Activated T-helper 1 cell treated with Interleukin-2 at 50 U/mL for 16 hours (primary cell): Measurements from ENCODE around the gene CFAP97D2.
"Not testable (repeated sequence)": the region's sequence is repeated elsewhere in the genome, so short reads cannot be mapped to it uniquely, and the experiment has no call there.

Experiments
- DNase-seq: peaks from one replicate; pipeline ENCODE4 v3.0.0-alpha.2; 2020; ENCODE audit warnings: low read depth

Gene CFAP97D2

DNA sequence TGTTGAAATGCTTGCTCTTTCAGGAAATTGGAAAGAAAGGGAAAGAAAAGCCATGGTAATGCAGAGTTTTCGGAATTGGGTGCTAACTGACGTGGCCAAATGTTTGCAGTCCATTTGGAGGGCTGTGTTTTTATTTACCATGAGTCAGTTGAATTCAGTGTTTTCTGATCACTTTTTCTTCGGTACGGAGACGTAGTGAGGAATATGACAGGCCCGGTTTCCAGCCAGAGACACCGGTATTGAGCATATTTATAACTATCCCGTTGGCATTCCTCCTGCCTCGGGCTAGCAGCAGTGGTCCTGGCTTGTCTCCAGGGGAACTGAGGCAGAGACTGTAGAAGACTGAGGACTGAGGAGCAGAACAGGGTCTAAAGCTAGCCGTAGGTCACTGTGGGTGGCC lies 56.6 kb downstream of the CFAP97D2 start:
- DNase-seq = no peak

DNA sequence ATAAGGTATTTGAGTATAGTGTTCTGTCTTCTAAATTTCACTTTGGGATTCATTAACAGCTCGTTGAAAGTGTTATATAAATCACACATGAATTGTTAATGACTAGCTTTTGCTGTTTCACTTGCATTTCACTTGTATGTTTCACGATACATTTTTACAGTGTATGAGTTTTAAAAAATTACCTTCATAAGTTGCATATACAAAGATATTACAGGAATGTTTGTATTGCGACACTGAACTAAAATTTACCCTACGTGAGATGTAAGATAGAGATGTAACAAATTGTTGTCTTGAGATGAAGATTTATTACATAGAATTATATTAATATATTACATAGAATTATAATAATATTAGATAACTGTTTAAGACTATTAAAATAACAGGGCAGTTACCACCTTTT lies 57.2 kb downstream of the CFAP97D2 start:
- DNase-seq = no peak

DNA sequence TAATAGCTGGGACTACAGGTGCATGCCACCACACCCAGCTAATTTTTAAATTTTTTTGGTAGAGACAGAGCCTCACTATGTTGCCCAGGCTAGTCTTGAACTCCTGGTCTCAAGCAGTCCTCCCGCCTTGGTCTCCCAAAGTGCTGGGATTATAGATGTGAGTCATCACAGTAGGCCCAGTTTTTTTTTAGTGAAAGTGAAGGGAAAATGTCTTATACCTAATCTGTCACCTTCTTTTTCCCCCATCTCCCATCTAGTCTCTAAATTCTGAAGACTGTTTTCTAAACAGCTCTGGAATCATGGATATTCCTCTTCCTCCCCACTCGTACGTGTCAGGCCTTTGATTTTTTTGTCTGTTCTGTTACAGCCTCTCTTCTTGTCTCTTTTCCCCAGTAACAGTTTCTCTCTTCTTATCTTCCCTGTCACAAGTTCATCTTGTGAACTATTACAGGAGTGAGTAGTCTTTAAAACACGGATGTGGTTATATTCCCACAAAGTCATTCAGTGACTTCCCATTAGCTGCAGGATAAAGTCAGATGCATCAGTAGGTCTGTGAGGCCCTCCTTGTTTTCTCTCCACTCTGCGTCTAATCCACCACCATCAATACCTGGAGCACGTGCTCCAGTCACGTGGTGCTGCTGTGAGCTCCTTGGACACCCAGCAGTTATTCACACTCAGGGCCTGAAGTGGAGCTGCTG lies 58.5 kb downstream of the CFAP97D2 start:
- no peak for DNase-seq

DNA sequence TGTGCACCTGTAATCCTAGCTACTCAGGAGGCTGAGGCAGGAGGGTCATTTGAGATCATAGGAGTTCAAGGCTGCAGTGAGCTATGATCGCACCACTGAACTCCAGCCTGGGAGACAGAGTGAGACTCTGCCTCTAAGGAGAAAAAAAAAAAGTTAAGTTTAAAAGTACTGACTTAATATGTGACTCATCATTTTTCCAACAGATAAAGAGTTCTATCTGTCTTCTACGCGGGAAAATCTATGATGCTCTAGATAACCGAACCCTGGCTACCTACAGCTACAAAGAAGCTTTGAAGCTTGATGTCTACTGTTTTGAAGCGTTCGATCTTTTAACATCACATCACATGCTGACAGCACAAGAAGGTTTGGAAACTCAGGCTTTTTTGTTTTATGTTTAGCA lies 62.9 kb downstream of the CFAP97D2 start:
- no peak for DNase-seq

DNA sequence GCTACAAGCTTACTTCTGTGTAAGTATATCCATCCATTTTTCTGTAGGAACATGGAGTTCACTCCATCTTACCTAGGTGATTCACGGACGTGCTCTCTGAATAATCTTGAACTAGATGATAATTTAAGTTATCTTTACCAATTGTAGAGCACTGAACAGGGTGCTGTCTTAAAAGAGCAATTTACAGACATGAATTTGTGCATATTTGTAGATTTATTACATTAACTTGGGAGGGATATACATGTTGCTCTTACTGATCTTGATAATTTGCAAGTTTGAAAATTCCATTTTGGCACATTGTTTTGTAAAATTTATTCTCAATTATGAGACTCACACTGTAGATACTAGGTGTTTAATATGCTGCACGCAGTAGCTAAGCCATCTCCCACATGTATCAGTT lies 64.9 kb downstream of the CFAP97D2 start:
- DNase-seq = no peak

DNA sequence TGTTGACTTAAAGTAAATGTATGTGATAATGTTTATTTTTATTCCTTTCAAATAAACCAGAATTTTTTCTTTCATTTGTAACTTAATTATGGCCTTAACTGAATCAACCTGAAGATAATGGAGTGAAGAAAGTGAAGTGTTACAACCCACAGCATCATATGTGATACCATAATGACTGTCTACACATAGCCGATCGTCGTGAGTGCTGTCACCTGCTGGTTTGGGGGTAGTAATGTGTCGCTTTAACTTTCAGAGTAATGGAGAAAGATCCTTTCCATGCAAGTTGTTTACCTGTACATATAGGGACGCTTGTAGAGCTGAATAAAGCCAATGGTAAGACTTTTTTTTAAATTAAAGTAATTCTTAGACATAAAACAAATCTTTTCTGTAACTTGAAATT lies 65.6 kb downstream of the CFAP97D2 start:
- DNase-seq = no peak

DNA sequence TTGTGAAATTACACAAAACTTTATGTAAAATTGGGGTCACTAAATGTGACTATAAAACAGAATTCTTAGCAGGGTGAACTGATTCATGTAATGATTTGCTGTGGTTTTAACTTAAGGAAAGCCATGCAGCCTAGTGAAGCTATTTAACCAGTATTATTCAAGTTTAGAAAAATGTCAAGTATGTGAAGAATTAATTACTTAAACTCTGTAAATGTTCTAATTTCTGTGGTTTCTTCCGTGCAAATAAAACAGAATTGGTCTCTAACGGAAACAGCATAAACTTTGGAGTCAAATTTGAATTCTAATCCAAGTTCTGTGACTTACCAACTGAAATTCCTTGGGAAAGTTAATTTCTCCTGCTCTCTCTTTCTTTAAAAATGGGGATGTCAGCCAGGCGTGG lies 69.0 kb downstream of the CFAP97D2 start:
- no peak for DNase-seq

DNA sequence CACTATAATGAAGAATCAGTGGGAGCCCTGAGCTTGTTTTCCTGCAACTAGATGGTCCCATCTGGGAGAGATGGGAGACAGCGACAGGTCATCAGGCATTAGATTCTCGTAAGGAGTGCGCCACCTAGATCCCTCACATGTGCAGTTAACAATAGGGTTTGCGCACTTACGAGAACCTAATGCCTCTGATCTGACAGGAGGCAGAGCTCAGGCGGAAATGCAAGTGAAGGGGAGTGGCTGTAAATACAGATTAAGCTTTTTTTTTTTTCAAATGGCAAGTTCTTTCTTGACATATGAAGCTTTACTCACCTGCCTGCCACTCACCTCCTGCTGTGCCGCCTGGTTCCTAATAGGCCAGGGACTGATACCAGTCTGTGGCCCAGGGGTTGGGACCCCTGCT lies 70.0 kb downstream of the CFAP97D2 start:
- no peak for DNase-seq

DNA sequence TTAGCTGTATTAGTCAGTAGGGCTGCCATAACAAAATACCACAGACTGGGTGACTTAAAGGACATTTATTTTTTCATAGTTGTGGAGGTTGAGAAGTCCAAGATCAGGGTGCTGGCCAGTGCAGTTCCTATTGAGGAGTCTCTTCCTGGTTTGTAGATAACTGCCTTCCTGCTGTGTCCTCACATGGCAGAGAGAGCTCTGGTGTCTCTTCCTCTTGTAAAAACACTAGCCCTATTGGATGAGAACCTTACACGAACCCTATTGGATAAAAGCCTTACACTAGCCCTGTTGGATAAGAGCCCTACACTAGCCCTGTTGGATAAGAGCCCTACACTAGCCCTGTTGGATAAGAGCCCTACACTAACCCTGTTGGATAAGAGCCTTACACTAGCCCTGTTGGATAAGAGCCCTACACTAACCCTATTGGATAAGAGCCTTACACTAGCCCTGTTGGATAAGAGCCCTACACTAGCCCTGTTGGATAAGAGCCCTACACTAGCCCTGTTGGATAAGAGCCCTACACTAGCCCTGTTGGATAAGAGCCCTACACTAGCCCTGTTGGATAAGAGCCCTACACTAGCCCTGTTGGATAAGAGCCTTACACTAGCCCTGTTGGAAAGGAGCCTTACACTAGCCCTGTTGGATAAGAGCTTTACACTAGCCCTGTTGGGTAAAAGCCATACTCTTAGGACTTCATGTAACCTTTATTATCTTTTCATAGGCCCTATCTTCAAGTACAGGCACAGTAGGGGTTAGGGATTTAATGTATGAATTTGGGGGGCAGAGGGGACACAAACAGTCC lies 72.8 kb downstream of the CFAP97D2 start:
- not testable (repeated sequence) for DNase-seq

DNA sequence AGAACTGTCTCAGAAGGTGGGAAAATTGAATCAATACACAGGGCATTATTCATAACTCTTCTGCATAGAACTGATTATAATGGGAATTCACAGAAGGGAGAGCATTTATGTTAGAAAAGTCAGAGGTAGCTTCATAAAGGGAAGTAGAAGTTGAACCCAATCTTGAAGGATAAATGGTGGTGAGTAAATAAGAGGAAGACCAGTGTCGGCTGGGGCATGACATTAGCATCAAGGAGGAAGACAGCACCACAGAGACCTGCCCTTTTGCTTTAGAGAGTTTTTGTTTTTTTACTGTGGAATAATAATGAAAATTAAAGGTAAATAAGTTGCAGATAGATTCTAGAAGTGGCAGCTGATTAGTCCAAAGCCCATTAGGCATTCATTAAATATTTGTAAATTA lies 77.5 kb downstream of the CFAP97D2 start:
- DNase-seq = no peak

DNA sequence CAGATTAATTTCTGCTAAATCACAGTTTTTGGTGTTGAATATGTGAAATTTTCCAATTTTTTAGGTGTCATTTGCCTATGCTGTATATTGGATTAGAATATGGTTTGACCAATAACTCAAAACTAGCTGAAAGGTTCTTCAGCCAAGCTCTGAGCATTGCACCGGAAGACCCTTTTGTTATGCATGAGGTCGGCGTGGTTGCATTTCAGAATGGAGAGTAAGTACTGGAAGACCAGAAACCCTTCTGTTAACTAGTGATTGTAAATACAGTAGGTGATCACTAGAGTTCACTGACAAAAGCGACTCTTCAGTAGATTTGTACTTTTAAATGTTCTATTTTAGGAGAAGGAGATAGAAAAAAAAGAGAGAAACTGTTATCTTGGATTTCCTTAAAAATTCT lies 78.0 kb downstream of the CFAP97D2 start:
- no peak for DNase-seq

DNA sequence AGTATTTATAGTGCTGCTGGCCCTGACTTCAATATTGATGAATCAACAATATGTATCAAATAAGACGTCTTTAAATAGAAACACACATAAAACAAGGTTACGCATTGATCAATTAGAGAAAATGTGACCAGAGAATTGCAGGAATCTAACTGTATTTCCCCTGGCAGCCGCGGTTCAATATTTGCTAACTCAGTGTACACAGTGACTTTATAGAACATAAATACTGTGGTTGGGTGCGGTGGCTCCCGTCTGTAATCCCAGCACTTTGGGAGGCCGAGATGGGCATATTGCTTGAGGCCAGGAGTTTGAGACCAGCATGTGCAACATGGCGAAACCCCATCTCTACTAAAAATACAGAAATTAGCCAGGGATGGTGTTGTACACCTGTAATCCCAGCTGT lies 79.5 kb downstream of the CFAP97D2 start:
- DNase-seq = no peak

DNA sequence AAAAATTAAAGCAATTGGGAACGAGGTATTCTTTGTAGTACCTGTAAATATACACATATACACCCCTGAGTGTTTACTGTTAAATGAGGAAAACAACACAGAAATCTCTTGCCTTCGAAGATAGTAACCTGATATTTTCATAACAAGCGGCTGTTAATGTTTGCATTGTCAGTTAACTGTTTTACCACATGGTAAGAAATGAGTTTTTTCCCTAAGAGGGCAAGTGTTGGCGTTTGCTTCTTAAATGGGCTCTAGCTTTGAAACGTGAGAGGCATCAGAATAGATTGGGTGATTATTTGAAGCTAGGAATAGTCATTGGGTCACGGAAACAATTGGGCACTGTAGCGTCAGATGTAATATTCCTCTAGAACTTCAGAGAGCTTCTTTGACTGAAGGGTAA lies 80.3 kb downstream of the CFAP97D2 start:
- DNase-seq = no peak

DNA sequence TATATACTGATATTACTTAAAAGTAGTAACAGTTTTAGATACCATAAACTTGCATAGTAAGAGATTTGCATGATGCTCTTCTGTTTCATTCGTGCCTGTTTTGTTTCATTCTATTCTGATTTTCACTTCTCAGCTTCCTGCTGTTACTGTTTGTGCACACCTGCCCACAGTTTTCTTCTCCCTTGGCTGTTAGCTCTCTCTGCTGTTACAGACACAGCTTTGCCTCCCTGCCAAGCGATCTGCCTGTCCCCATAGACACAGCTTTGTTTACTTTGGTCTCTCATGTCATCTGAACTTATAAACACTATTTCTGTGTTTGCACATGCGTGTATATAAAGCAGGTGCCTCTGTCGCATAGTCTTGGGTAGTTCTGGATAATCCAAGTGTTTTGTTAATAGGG lies 80.9 kb downstream of the CFAP97D2 start:
- DNase-seq = no peak

DNA sequence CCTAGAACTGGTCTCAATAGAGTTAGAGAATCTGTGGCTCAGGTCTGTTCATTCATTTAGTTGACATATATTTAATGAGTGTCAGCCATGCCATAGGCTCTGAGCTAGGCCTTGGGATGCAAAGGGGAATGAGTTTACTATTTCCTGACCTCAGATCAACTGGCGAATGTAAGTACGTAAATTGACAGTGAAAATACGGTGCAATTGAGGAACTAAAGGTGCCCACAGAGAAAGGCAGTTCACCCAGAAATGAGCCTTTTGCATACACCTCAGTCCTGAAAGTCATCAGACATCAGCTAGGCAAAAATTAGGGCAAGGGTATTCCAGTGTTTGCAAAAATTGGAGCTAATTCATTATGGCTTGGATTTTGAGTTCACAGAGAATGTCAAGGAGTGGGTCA lies 81.8 kb downstream of the CFAP97D2 start:
- DNase-seq = no peak

DNA sequence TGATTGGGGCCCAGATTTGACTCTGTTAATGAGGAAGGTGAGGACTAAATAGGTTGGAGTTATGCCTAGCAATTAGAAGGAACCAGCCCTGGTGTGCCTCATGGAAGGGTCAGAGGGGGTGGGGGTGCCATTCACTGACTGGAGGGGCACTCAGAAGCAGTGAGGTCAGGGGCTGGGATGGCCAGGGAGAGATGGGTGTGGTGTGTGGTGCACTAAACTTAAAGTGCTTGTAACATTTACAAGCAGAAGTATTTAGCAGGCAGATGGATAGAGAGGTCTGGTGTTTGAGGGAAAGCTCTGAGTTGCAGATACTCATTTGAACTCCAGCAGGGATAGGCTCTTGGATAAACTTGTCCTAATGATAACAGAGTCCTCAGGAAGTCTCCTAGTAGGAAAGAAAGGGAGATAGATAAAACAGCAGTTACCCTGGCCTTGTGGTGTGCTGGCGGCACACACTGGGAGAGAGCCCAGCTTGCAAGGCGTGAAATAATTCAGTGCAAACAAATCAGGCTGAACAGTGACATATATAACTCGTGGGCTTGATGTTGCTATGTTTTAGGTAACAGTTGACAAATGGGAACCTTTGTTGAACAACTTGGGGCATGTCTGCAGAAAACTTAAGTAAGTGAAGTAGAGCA lies 82.4 kb downstream of the CFAP97D2 start:
- no peak for DNase-seq

DNA sequence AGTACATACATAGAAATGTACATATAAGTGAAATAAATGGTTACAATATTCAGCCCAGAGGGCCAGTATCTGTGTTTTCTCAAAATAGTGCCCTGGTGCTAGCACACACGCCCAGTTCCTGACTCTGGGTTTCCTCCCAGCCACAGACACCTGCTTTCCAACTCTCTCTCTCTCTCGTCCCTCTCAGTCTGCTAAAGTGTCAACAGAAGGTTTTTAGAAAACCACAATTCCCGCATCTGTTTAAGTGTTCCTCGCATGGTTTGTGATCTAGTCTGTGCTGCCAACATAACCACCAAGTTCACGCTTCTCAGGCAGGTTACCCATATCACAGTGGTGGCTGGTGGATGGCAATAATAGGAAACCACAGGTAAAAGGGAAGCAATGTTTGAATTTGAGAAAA lies 84.5 kb downstream of the CFAP97D2 start:
- no peak for DNase-seq

DNA sequence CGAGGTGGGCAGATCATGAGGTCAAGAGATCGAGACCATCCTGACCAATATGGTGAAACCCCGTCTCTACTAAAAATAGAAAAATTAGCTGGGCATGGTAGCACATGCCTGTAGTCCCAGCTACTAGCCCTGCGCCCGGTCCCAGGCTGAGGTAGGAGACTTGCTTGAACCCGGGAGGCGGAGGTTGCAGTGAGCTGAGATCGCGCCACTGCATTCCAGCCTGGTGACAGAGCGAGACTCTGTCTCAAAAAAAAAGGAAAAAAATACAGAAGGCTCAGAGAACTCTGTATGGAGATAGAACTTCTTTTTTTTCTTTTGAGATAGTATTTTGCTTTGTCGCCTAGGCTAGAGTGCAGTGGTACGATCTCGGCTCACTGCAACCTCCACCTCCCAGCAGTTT lies 85.3 kb downstream of the CFAP97D2 start:
- DNase-seq = not testable (repeated sequence)

DNA sequence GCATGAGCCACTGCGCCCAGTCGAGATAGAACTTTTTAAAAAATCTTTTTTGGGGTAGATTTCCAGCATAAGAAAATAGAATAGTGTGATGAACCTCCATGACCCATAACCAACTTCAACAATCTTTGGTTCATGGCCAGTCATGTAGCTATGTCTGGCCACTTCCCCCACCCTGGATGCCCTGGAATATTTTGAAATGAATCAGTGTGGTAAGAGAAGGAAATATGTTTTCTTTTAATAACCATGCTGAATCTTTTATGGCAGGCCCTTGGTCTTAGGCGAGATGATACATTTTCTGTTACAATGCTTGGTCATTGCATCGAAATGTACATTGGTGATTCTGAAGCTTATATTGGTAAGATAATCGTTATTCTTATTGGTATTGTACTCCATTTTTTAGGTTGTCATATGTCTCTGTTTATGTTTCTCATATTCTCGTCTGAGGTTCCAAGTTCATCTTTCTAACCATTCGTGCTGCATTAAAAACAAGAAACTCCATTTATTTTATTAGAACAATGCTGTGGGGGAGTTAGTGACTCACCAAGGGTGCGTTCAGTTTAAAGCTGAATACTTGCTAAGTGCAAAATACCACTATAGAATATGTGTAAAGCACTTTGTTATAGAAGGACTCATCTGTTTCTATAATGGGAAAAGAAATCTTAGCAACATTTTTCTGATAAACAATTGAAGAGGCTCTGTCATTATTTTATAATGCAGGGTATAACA lies 86.0 kb downstream of the CFAP97D2 start:
- DNase-seq = no peak

DNA sequence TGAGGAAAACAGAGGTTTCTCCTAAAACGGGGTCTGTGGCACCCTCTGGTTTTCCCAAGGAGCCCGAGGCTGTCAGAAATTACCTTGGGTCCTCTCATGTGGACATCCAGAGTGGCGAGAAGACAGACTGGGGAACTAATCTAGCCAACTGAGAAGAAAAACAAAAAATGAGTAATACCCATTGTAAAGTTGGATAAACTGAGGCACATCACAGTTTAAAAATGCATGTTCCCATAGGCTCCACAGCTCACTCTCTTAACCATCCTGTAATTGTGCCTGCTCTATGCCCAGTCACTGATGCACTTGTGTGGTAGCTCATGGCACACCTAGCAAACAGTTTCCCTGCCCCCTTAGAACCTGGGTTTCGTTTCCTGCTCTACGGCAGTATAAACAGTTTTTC lies 87.2 kb downstream of the CFAP97D2 start:
- no peak for DNase-seq

DNA sequence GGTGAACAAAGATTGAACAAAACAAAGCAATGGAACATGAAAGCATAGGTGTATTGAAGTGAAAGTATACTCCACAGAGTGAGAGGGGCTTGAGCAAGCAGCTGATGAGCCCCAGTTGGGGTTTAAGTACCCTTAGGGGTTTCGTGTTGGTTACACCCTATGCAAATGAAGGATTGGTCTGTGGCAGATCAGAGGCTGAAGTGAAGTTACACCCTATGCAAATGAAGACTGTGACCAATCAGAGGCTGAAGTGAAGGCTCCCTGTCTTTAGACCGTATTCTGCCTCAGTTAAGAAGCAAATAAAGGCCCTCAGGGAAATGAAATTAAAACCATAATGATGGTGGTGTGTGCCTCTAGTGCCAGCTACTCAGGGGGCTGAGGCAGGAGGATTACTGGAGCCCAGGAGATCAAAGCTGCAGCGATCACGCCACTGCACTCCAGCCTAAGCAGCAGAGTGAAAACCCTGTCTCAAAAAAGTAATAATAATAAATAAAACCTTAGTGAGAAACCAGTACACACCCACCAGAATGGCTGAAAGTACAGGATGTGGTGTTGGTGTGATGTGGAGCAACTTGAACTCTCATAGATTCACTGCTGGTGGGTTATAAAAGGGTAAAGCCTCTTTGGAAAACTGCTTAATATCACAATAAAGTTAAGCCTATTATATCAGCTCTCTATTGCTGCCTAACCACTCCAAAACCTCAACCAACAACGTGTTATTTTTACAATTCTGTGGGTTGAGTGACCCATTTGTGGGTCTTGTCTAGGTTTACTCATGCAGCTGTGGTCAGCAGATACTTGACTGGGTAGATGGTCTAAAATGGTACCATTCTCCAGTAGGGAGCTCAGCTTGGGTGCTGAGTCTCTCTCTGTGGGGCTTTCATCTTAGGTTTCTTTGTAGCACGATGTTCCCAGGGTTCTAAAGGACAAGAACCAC lies 89.6 kb downstream of the CFAP97D2 start:
- DNase-seq = no peak
